GM12874 (cell line): ENCODE results near the gene RAB23.

Experiments
- CTCF ChIP-seq: IDR thresholded peaks from 2 replicates; pipeline ENCODE4 v1.5.1; 2011; ENCODE audit warnings: low read depth, mild to moderate bottlenecking, control low read depth, low read length, moderate library complexity; ENCODE audit not compliant: insufficient read depth

RAB23 gene

GRCh38 chr6:57177545-57178265 is 44.4 kb downstream of the RAB23 start:
- no peak for TF ChIP-seq CTCF

GRCh38 chr6:57174511-57174907 is 47.6 kb downstream of the RAB23 start:
- no peak for TF ChIP-seq CTCF

- TF ChIP-seq CTCF, result no peak
Measured at GRCh38 chr6:57173886-57174510, 48.1 kb downstream of the RAB23 start.

- no peak for TF ChIP-seq CTCF
Measured at GRCh38 chr6:57173056-57173885, 48.8 kb downstream of the RAB23 start.

GRCh38 chr6:57172136-57173055 is 49.7 kb downstream of the RAB23 start, which contains the start of gene BAG2:
Gene BAG2, plus strand, starts transcription at chr6:57172326. Its CDS starts 372 bp downstream, at chr6:57172698.
- 0 out of 2 replicates have a peak, but pooled peaks have one; percentile 24 for TF ChIP-seq CTCF

- no peak for TF ChIP-seq CTCF
Measured at GRCh38 chr6:57165080-57165479, 57.0 kb downstream of the RAB23 start.
